Natural killer cell (primary cell): Measurements from ENCODE around the gene RAX. TPM values are rescaled to one million over a fixed set of nuclear protein-coding genes. Genes with fewer than 3 reads are reported as not detected.

Experiments
- ATAC-seq, 3 donors: fragments of 150-1000 bp in 2 of 3; fragments of 200-7000 bp in 1 of 3; cut with Tn5 transposase; 1 replicate in 1 of 3; 2 replicates in 2 of 3; pipeline ENCODE4 v1.10.0; 2021; ENCODE audit warnings: mild to moderate bottlenecking in 2 of 3, moderate library complexity in 2 of 3
- DNase-seq, 2 donors: peaks; one replicate each; pipeline versions ENCODE4 v3.0.0 to v3.0.0-alpha.2; 2013 to 2021; ENCODE audit warnings: mixed read lengths in 1 of 2
- H3K27ac ChIP-seq: one replicate; pipeline ENCODE4 v1.5.1; 2013; ENCODE audit warnings: mild to moderate bottlenecking, low read length
- H3K27me3 ChIP-seq: one replicate; pipeline ENCODE4 v1.6.1; 2013; ENCODE audit warnings: low read length; ENCODE audit not compliant: control insufficient read depth, insufficient read depth
- H3K36me3 ChIP-seq: one replicate; pipeline ENCODE4 v1.6.1; 2013; ENCODE audit warnings: low read length; ENCODE audit not compliant: control insufficient read depth, insufficient read depth
- H3K4me1 ChIP-seq: one replicate; pipeline ENCODE4 v1.6.1; 2013; ENCODE audit warnings: low read length; ENCODE audit not compliant: control insufficient read depth, insufficient read depth
- H3K4me3 ChIP-seq: one replicate; pipeline ENCODE4 v1.5.1; 2013; ENCODE audit warnings: low read length
- H3K9me3 ChIP-seq: one replicate; pipeline ENCODE4 v1.6.1; 2013; ENCODE audit warnings: low read length; ENCODE audit not compliant: control insufficient read depth, insufficient read depth
- H3K27ac Mint-ChIP-seq, 2 donors: one replicate each; pipeline ENCODE4 v1.8.0; 2022; ENCODE audit warnings: mild to moderate bottlenecking in 2 of 2, mixed read lengths in 2 of 2, moderate library complexity in 1 of 2
- H3K27me3 Mint-ChIP-seq, 2 donors: one replicate each; pipeline ENCODE4 v1.8.0; 2022; ENCODE audit warnings: low read depth in 2 of 2, mixed read lengths in 2 of 2
- H3K36me3 Mint-ChIP-seq: one replicate; pipeline ENCODE4 v1.8.0; 2022; ENCODE audit warnings: mixed read lengths
- H3K4me1 Mint-ChIP-seq, 2 donors: one replicate each; pipeline ENCODE4 v1.8.0; 2022; ENCODE audit warnings: mixed read lengths in 2 of 2
- H3K4me3 Mint-ChIP-seq: one replicate; pipeline ENCODE4 v1.8.0; 2022; ENCODE audit warnings: mild to moderate bottlenecking, moderate library complexity, mixed read lengths
- H3K9me3 Mint-ChIP-seq, 2 donors: one replicate each; pipeline ENCODE4 v1.8.0; 2022; ENCODE audit warnings: mixed read lengths in 2 of 2
- CTCF ChIP-seq: fragments of 200-600 bp; IDR thresholded peaks from one replicate; pipeline ENCODE4 v1.8.0; 2022; ENCODE audit warnings: antibody characterized with exemption
- WGBS: methylation state at CpG from one replicate; pipeline ENCODE4 v1.1.7; 2013; ENCODE audit warnings: missing lambda C conversion rate; ENCODE audit not compliant: insufficient coverage; 5-methylcytosine and 5-hydroxymethylcytosine counted together
- intact Hi-C: fragments of 100-400 bp; cut with micrococcal nuclease; formaldehyde crosslinking; loops from one replicate; pipeline ENCODE4 v1.14.2; 2022
- total RNA-seq, 4 donors: library from RNA; stranded (reverse); fragments of 120-200 nt in 1 of 4; gene quantifications; one replicate each; pipeline versions ENCODE4 v1.2.3 to v1.2.4, GENCODE V29; 2013 to 2022

Gene RAX
- total RNA-seq, 3 donors from 2014 or later (not counting 1 experiment from before 2014, with no cell fraction given) = not detected

- peaks cover 18 to 26% of the 10 kb centered on the region in 2 donors for H3K27me3 Mint-ChIP-seq
- no peak for ATAC-seq
- 84% methylated on average over 8 of the region's 9 CpGs for WGBS
Observed at GRCh38 chr18:59303656-59304195, 30.5 kb upstream of the RAX start.

GRCh38 chr18:59303006-59303405 lies 29.8 kb upstream of the RAX start:
- Mint-ChIP-seq H3K4me3 (no peak overlapping the region), H3K27ac (no peak overlapping the region), H3K27me3 (peaks cover 23 to 26% of the 10 kb centered on the region in 2 donors), H3K9me3 (no peaks in the 10 kb centered on the region), H3K4me1 (no peaks in the 10 kb centered on the region), H3K36me3 (no peaks in the 10 kb centered on the region)
- ATAC-seq (no peak), DNase-seq (no peak)
- Histone ChIP-seq H3K9me3 (no peaks in the 10 kb centered on the region), H3K4me1 (no peaks in the 10 kb centered on the region), H3K27me3 (peaks cover 2% of the 10 kb centered on the region), H3K36me3 (no peaks in the 10 kb centered on the region), H3K27ac (no peak overlapping the region), H3K4me3 (no peak overlapping the region)
- no peak for TF ChIP-seq CTCF
- 73% methylated on average over 1 of the region's 2 CpGs for WGBS
- intact Hi-C loops = no loop called here

More at GRCh38 chr18:59303656-59304195, 30.5 kb upstream of the RAX start:
- Mint-ChIP-seq H3K4me1 (no peaks in the 10 kb centered on the region), H3K9me3 (no peaks in the 10 kb centered on the region), H3K36me3 (no peaks in the 10 kb centered on the region), H3K4me3 (no peak overlapping the region), H3K27ac (no peak overlapping the region)
- H3K4me1 ChIP-seq = peaks cover 2% of the 10 kb centered on the region
- intact Hi-C loops = no loop called here
- no peak for TF ChIP-seq CTCF
- H3K9me3 ChIP-seq = no peaks in the 10 kb centered on the region
- H3K27ac ChIP-seq = no peak overlapping the region
- H3K27me3 ChIP-seq = peaks cover 3% of the 10 kb centered on the region
- no peaks in the 10 kb centered on the region for H3K36me3 ChIP-seq
- no peak for DNase-seq
- no peak overlapping the region for H3K4me3 ChIP-seq

- no peak overlapping the region for H3K27ac Mint-ChIP-seq
- no peak overlapping the region for H3K4me3 ChIP-seq
- H3K4me1 Mint-ChIP-seq = no peaks in the 10 kb centered on the region
- DNase-seq (no peak), ATAC-seq (no peak)
- 83% methylated on average over 4 of the region's 4 CpGs for WGBS
- no peaks in the 10 kb centered on the region for H3K36me3 ChIP-seq
- no peaks in the 10 kb centered on the region for H3K27me3 ChIP-seq
- H3K4me1 ChIP-seq = no peaks in the 10 kb centered on the region
- no peak overlapping the region for H3K27ac ChIP-seq
- peaks cover 23 to 26% of the 10 kb centered on the region in 2 donors for H3K27me3 Mint-ChIP-seq
- H3K9me3 ChIP-seq = no peaks in the 10 kb centered on the region
- intact Hi-C loops = no loop called here
- no peaks in the 10 kb centered on the region for H3K36me3 Mint-ChIP-seq
- no peaks in the 10 kb centered on the region for H3K9me3 Mint-ChIP-seq
- no peak for TF ChIP-seq CTCF
- no peak overlapping the region for H3K4me3 Mint-ChIP-seq
Observed at GRCh38 chr18:59301929-59302328, 28.7 kb upstream of the RAX start.

GRCh38 chr18:59300676-59301285 lies 27.5 kb upstream of the RAX start:
- Histone ChIP-seq H3K4me3 (no peak overlapping the region), H3K27ac (no peak overlapping the region), H3K36me3 (no peaks in the 10 kb centered on the region), H3K9me3 (no peaks in the 10 kb centered on the region), H3K27me3 (no peaks in the 10 kb centered on the region), H3K4me1 (no peaks in the 10 kb centered on the region)
- no peak overlapping the region for H3K4me3 Mint-ChIP-seq
- TF ChIP-seq CTCF = no peak
- H3K4me1 Mint-ChIP-seq = no peaks in the 10 kb centered on the region
- peaks cover 17 to 22% of the 10 kb centered on the region in 2 donors for H3K27me3 Mint-ChIP-seq
- DNase-seq (no peak), ATAC-seq (no peak)
- intact Hi-C loops = no loop called here
- 88% methylated on average over 3 of the region's 3 CpGs for WGBS
- no peaks in the 10 kb centered on the region for H3K9me3 Mint-ChIP-seq
- H3K27ac Mint-ChIP-seq = no peak overlapping the region
- no peaks in the 10 kb centered on the region for H3K36me3 Mint-ChIP-seq
